ENCODE results near the gene C11orf24. TPM values are rescaled to one million over a fixed set of nuclear protein-coding genes. Genes with fewer than 3 reads are reported as not detected.

C11orf24 gene
- total RNA-seq, 2 experiments from 2014 or later: 8.0 to 8.5 TPM

DNA sequence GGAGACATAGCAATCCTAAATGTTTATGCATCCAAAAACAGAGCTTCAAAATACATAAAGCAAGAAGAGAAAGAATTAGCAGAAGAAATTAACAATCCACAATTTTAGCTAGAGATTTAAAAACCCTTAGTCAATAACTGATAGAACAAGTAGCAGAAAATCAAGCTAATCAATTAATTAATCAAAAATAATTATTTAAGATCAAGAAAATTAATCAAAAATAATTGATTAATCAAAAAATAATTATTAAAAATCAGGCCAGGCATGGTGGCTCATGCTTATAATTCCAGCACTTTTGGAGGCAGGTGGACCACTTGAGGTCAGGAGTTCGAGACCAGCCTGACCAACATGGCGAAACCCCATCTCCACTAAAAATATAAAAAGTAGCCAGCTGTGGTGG lies 29.2 kb downstream of the C11orf24 start:
- no peaks in the 10 kb centered on the region for H3K4me1 Mint-ChIP-seq (ENCODE audit: low read depth)
- Histone ChIP-seq H3K4me3 (ENCODE audit: low read length) (no peak overlapping the region), H3K4me1 (ENCODE audit: insufficient read depth, low read length) (no peaks in the 10 kb centered on the region), H3K9me3 (ENCODE audit: control insufficient read depth in 1 of 2, insufficient read depth in 1 of 2, low read length in 2 of 2) (peaks cover 0 to 6% of the 10 kb centered on the region in 2 experiments), H3K27ac (ENCODE audit: low read depth in 1 of 2, low read length in 2 of 2) (no peak overlapping the region), H3K36me3 (ENCODE audit: insufficient read depth, low read length) (no peaks in the 10 kb centered on the region), H3K27me3 (ENCODE audit: control insufficient read depth in 1 of 2, insufficient read depth in 2 of 2, low read length in 2 of 2) (peaks cover 0 to 2% of the 10 kb centered on the region in 2 experiments)
- peaks cover 5% of the 10 kb centered on the region for H3K9me3 Mint-ChIP-seq
- ATAC-seq (ENCODE audit: poor library complexity) (no peak), DNase-seq (no peak)
- no peaks in the 10 kb centered on the region for H3K36me3 Mint-ChIP-seq (ENCODE audit: low read depth)
- TF ChIP-seq, protein P1, sequence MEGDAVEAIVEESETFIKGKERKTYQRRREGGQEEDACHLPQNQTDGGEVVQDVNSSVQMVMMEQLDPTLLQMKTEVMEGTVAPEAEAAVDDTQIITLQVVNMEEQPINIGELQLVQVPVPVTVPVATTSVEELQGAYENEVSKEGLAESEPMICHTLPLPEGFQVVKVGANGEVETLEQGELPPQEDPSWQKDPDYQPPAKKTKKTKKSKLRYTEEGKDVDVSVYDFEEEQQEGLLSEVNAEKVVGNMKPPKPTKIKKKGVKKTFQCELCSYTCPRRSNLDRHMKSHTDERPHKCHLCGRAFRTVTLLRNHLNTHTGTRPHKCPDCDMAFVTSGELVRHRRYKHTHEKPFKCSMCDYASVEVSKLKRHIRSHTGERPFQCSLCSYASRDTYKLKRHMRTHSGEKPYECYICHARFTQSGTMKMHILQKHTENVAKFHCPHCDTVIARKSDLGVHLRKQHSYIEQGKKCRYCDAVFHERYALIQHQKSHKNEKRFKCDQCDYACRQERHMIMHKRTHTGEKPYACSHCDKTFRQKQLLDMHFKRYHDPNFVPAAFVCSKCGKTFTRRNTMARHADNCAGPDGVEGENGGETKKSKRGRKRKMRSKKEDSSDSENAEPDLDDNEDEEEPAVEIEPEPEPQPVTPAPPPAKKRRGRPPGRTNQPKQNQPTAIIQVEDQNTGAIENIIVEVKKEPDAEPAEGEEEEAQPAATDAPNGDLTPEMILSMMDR (IDR thresholded peaks at IDR 0.05): no peak
- CTCF ChIA-PET: no interaction called here
- no peak overlapping the region for H3K27ac Mint-ChIP-seq
- no peak overlapping the region for H3K4me3 Mint-ChIP-seq
- POLR2A ChIA-PET: interaction anchor here (1.2 kb wide), 1 partner anchor 8 kb away, joined by 3 read pairs; no protein-coding TSS in a partner anchor
- H3K27me3 Mint-ChIP-seq: peaks cover 7% of the 10 kb centered on the region
- intact Hi-C loops (cut with DNase I, micrococcal nuclease): no loop called here

DNA sequence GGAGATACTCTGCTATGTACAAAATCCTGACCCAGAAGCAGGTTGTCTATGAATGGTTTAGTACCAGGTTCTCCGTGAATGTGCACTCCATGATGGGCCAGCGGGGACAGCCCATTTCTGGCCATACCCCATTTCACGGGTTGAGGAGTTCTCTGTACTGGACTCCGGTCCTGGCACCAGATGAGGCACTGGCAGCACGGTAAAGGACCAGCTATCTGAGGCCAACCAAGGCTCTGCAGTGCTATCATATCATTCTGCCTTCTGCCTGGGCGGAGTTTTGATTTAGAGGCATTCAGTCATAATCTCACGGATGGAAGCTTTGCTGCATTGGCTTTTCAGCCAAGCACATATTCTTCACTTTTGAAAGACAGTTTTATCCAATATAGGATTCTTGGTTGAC lies 40.2 kb downstream of the C11orf24 start:
- Mint-ChIP-seq H3K4me1 (ENCODE audit: low read depth) (no peaks in the 10 kb centered on the region), H3K27me3 (peaks cover 7% of the 10 kb centered on the region), H3K9me3 (peaks cover 11% of the 10 kb centered on the region), H3K36me3 (ENCODE audit: low read depth) (no peaks in the 10 kb centered on the region), H3K4me3 (no peak overlapping the region), H3K27ac (no peak overlapping the region)
- Histone ChIP-seq H3K4me1 (ENCODE audit: insufficient read depth, low read length) (no peaks in the 10 kb centered on the region), H3K4me3 (ENCODE audit: low read length) (no peak overlapping the region), H3K27me3 (ENCODE audit: control insufficient read depth in 1 of 2, insufficient read depth in 2 of 2, low read length in 2 of 2) (peaks cover 0 to 6% of the 10 kb centered on the region in 2 experiments), H3K36me3 (ENCODE audit: insufficient read depth, low read length) (no peaks in the 10 kb centered on the region), H3K9me3 (ENCODE audit: control insufficient read depth in 1 of 2, insufficient read depth in 1 of 2, low read length in 2 of 2) (peaks cover 9 to 11% of the 10 kb centered on the region in 2 experiments), H3K27ac (ENCODE audit: low read depth in 1 of 2, low read length in 2 of 2) (no peak overlapping the region)
- intact Hi-C loops (cut with DNase I, micrococcal nuclease): no loop called here
- DNase-seq (no peak), ATAC-seq (ENCODE audit: poor library complexity) (no peak)
- POLR2A ChIA-PET: no interaction called here
- TF ChIP-seq, protein P1 (IDR thresholded peaks at IDR 0.05): no peak
- CTCF ChIA-PET: no interaction called here

GRCh38 chr11:68229601-68230000 lies 42.2 kb downstream of the C11orf24 start:
- H3K9me3 Mint-ChIP-seq: peaks cover 11% of the 10 kb centered on the region

More at GRCh38 chr11:68229601-68230000, 42.2 kb downstream of the C11orf24 start:
- ATAC-seq (ENCODE audit: poor library complexity) (no peak), DNase-seq (no peak)
- Mint-ChIP-seq H3K4me3 (no peak overlapping the region), H3K4me1 (ENCODE audit: low read depth) (no peaks in the 10 kb centered on the region), H3K36me3 (ENCODE audit: low read depth) (no peaks in the 10 kb centered on the region), H3K27me3 (peaks cover 3% of the 10 kb centered on the region), H3K27ac (no peak overlapping the region)
- Histone ChIP-seq H3K27ac (ENCODE audit: low read depth in 1 of 2, low read length in 2 of 2) (no peak overlapping the region), H3K4me1 (ENCODE audit: insufficient read depth, low read length) (no peaks in the 10 kb centered on the region), H3K27me3 (ENCODE audit: control insufficient read depth in 1 of 2, insufficient read depth in 2 of 2, low read length in 2 of 2) (no peaks in the 10 kb centered on the region), H3K9me3 (ENCODE audit: control insufficient read depth in 1 of 2, insufficient read depth in 1 of 2, low read length in 2 of 2) (peaks cover 9 to 11% of the 10 kb centered on the region in 2 experiments), H3K4me3 (ENCODE audit: low read length) (no peak overlapping the region), H3K36me3 (ENCODE audit: insufficient read depth, low read length) (no peaks in the 10 kb centered on the region)
- intact Hi-C loops (cut with DNase I, micrococcal nuclease): no loop called here
- TF ChIP-seq, protein P1 (IDR thresholded peaks at IDR 0.05): no peak
- CTCF ChIA-PET: no interaction called here
- POLR2A ChIA-PET: no interaction called here
